HG02759 (cell line): Measurements from ENCODE around the gene GPR152.
A peak's percentile ranks its signal among the peaks of the same experiment; 100 is the strongest.
"Not testable (repeated sequence)": the region's sequence is repeated elsewhere in the genome, so short reads cannot be mapped to it uniquely, and the experiment has no call there.

Experiments used
- ATAC-seq: cut with Tn5 transposase; IDR thresholded peaks from one replicate; pipeline ENCODE4 v1.9.1; 2021; ENCODE audit warnings: mild to moderate bottlenecking, moderate library complexity; ENCODE audit not compliant: unreplicated experiment

Gene GPR152

DNA sequence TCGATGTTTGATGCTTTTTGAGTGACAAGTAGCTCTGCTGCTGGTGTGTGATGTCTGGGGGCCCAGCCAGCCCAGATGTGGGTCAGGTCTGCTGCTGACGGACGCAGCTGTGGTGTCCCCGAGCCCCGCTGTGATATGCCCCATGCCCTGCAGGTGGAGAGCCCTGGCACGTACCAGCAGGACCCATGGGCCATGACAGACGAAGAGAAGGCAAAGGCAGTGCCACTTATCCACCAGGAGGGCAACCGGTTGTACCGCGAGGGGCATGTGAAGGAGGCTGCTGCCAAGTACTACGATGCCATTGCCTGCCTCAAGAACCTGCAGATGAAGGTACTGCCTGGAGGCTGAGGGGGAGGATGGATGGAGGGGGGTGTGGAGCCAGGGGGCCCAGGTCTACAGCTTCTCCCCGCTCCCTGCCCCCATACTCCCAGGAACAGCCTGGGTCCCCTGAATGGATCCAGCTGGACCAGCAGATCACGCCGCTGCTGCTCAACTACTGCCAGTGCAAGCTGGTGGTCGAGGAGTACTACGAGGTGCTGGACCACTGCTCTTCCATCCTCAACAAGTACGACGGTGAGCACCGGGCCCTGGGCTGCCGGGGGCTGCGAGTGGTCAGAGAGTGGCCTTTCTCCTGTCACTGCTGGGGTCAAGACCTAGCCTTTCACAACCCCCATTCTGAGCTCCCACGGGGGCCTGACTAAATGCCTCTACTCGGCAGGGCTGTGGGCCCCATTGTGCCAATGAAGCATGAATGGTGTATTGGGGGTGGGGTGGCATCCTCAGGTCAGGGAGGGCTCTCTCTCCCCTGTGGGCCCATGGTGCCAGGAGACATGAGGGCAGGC lies 37.6 kb upstream of the GPR152 start:
- no peak for ATAC-seq

DNA sequence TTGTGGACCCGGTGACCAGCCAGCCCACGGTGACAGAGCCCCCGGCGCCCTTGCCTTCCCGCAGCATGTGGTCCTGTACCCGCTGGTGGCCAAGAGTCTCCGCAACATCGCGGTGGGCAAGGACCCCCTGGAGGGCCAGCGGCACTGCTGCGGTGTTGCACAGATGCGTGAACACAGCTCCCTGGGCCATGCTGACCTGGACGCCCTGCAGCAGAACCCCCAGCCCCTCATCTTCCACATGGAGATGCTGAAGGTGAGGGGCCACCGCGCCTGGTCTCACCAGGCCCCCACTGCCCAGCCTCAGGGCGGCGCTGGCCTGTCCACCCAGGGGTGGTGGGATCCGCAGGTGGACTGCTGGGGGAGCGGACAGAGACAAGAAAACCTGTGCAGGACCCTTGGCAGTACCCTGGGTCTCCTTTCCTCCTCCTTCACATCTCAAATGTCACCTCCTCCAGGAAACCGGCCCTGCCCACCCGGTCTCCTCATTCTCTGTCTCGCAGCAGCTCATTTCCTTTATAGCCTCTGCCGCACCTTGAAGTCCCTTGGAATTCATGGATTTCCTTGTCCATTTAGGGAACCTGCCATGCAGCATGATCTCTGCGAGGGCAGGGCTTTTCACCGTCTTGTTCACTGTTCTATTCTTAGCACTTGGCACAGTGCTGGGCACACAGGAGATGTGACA lies 36.8 kb upstream of the GPR152 start:
- ATAC-seq: no peak

GRCh38 chr11:67486481-67487195 lies 34.1 kb upstream of the GPR152 start:
- peak; percentile 37 for ATAC-seq

GRCh38 chr11:67485873-67486361 lies 33.4 kb upstream of the GPR152 start:
- ATAC-seq: not testable (repeated sequence)

DNA sequence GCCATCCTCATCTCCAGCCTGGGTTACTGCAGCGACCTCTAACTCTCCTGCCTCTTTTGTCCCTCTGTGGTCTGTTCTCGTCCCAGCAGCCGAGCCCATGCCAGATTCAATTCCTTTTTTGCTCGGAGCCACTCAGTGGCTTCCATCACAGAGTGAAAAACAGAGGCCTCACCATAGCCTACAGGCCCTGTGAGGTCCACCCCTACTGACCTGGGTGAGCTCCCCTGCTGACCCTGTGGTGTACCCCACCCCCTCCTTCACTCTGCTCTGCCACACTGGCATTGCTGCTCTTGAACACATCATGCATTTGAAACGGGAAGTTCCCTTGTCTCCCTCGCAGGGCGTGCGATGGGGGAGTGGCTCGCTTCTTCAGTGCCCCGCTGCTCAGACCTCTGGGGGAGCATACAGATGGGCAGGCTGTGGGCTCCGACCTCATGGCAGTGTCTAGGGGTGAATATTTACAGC lies 32.4 kb upstream of the GPR152 start:
- ATAC-seq: peak; percentile 24

DNA sequence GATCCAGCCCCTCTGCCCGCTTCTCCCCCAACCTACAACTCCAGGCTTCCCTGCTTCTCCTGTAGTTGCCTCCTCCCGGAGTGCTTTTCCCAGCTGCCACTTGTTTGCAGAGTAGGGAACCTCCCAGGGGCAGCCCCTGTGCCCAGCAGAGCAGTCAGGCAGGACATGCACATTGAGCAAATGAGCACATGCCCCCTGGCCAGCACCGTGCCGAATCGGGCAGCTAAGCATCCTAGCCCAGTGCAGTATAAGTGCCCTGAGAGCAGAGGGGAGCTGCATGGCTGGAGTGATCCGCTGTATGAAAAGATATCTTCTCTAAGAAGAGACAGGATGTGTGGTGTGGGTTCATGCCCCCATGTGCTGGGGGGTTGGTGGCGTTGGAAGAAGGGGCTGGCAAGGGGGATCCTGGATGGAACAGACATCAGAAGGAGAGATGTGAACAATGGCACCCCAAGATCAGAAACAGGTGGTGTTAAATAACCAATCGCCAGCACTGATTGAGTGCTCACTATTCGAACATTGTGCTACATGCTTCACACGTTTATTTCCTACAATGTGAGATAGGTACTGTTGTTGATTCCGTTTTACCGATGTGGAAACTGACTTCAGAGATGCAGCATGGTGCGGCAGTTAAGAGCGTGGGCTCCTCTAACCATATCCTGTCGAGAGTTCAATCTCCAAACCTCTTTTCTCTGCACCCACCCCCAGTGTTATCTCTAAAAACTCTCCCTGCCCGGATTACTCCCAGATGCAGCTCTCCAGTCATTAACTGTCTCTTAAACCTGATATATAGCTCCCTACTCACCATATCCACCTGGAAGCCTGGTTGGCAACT lies 31.5 kb upstream of the GPR152 start:
- no peak for ATAC-seq

- peak; percentile 69 for ATAC-seq
Measured at GRCh38 chr11:67482827-67483798, 30.6 kb upstream of the GPR152 start, which contains the start of gene AIP. AIP (plus strand) TSS chr11:67483026; CDS start chr11:67483159, 133 bp downstream.

- ATAC-seq: peak; percentile 0
Measured at GRCh38 chr11:67482275-67482826, 29.8 kb upstream of the GPR152 start.

- ATAC-seq: not testable (repeated sequence)
Measured at GRCh38 chr11:67477344-67478050, 25.0 kb upstream of the GPR152 start.

GRCh38 chr11:67476692-67477091 lies 24.2 kb upstream of the GPR152 start:
- ATAC-seq: not testable (repeated sequence)

- no peak for ATAC-seq
Measured at GRCh38 chr11:67472882-67473281, 20.4 kb upstream of the GPR152 start.

DNA sequence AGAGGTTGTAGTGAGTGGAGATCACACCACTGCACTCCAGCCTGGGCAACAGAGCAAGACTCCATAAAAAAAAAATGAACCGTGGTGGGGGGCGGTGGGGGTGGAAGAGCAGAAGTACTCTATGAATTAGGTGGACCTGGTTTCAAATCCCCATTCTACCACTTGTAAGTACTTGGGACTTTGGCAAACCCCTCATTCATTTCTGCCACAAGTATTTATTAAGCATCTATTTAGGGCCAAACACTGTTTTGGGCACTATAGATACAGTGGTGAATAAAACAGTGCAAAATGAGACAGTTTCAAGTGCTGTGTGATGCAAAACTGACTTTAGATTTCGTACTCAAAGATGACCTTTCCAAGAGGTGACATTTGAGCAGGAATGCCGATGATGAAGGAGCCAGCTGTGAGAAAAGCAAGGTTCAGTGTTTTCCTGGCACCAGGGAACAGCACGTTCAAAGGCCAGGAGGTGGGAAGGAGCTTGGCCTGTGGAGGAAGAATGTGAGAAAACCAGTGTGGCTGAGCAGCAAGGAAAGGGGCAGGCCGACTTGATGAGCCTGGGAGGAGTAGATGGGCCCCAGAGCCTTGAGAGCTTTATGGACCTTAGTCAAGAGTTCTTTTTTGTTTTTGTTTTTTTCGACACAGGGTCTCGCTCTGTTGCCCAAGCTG lies 17.9 kb upstream of the GPR152 start:
- no peak for ATAC-seq

DNA sequence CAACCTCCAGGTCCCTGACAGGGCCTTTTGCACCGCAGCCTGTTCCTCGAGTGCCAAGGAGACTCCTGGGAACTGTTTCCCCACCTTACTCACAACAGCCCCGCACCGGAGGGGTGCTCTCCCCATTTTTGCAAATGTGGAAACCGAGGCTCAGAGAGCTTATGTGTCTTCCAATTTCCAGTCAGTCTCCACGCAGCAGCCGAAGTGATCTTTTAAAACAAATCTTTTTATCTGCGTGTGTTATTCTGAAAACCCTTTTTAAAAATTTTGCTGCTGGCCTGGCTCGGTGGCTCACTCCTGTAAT lies 16.9 kb upstream of the GPR152 start:
- no peak for ATAC-seq

DNA sequence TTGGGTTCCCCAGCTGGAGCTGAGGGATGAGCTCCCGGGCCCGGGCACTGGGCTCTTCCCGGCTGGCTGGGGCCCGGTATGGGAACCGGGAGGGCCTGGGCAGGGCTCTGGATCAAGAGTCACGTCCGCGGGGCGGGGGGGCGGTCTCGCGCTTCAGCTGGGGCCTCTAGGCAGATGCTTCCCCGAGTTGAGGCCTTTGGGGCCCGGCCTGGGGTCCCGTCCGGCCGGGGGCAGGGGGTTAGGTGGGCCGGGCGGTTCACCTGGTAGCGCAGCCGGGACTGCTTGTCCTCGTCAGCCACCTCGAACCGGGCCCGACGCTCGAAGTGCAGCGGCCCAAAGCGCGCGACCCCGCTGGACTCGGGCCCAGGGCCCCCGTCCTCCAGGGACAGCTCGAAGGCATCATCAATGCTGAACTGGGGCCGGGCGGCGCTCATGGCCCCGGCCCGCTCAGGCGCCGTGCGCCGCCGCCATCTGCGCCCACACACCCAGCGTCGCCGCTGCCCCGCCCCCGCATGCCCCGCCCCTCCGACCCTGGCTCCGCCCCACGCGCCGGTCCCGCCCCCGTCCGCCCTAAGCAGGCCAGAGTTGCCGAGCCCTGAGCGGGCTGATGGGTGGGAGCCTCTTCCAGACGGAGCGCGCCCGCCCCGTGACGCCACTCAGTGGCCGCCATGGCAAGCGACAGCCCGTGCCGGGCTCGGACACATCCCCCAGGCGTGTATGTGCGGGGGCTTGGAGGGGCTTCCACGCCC lies 16.4 kb upstream of the GPR152 start, which contains the start of gene TMEM134:
TSS of gene TMEM134 (minus strand) at position 493 of the 749 bp plus-strand sequence. CDS start at position 434, 59 bp downstream.
- peak; percentile 75 for ATAC-seq

- no peak for ATAC-seq
Measured at GRCh38 chr11:67468456-67468758, 15.9 kb upstream of the GPR152 start.

DNA sequence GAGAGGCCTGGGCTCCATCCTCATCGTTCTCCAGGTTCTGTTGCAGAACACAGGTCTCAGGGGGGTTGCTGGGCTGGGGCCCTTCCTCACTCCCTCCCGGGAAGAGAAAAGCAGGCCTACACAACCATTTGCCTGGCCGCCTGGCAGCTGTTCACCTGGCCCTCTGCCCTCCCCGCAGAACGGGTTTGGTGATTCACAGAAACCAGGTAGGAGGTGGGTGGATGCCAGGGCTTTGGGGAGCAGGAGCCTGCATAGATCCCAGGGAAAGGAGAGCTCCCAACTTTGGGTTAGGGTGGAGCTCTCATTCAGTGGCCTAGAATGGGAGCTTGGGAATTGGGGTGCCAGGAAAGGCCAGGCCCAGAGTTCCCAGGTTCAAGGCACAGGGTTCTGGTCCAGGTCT lies 15.5 kb upstream of the GPR152 start:
- no peak for ATAC-seq
